Uterus (tissue), 2 donors: Measurements from ENCODE around the gene CNOT2.

Experiments
- CTCF ChIP-seq, 4 experiments: fragments of 200-600 bp in 2 of 4; fragments of 450-650 bp in 2 of 4; sonication (generic) in 2 of 4; IDR thresholded peaks; one replicate each; pipeline ENCODE4 v1.5.1; 2016 to 2019; ENCODE audit warnings: antibody characterized with exemption in 4 of 4, mild to moderate bottlenecking in 2 of 4, moderate library complexity in 1 of 4
- POLR2A ChIP-seq, 2 donors: fragments of 450-650 bp; IDR thresholded peaks; one replicate each; pipeline ENCODE4 v1.6.1; 2016; ENCODE audit warnings: antibody characterized with exemption in 2 of 2, mild to moderate bottlenecking in 1 of 2, moderate library complexity in 1 of 2

- TF ChIP-seq CTCF (IDR thresholded peaks at IDR 0.05) (no peak), POLR2A (IDR thresholded peaks at IDR 0.05) (no peak)
Measured at GRCh38 chr12:70379846-70380245, 136.6 kb downstream of the CNOT2 start.
